ENCODE measurements around the gene RNF225. TPM values are rescaled to one million over a fixed set of nuclear protein-coding genes. Genes with fewer than 3 reads are reported as not detected.
A peak's percentile ranks its signal among the peaks of the same experiment; 100 is the strongest.

RNF225 gene
- total RNA-seq, 1 experiment from 2014 or later: 1.8 TPM

DNA sequence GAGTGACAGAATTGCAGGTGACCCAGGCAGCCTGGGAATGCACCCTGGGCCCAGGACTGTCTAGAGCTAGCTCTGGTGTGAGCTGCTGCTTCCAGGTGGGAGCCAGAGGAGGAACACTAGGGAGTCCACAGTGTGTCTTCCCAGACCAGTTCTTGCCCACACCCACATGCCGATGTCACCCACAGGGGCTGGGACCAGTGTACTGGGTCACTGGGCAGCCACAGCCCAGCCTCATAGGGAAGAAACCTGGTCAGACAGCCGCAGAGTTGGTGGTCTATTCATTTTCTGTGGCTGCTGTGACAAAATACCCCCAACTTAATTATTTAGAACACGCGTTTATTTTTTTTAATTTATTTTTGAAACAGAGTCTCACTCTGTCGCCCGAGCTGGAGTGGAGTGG is 3.1 kb downstream of the RNF225 start:
- ChIA-PET CTCF (no interaction called here), POLR2A (interaction anchor here (1.5 kb wide), 1 partner anchor 10 kb away, joined by 3 read pairs; the partner anchor contains the start of gene ZNF584)
- H3K4me3 Mint-ChIP-seq: no peak overlapping the region
- peaks cover 14% of the 10 kb centered on the region for H3K36me3 Mint-ChIP-seq
- TF ChIP-seq ZNF232 (CRISPR knock-in tag; IDR thresholded peaks at IDR 0.05) (no peak), GABPB1 (CRISPR knock-in tag; IDR thresholded peaks at IDR 0.05) (no peak), ZNF121 (CRISPR knock-in tag; IDR thresholded peaks at IDR 0.05) (no peak), ESRRA (CRISPR knock-in tag; IDR thresholded peaks at IDR 0.05; ENCODE audit: borderline replicate concordance) (no peak)
- no peak for ATAC-seq
- no peak for DNase-seq (ENCODE audit: low spot score)
- no peak overlapping the region for H3K27ac Mint-ChIP-seq
- peaks cover 16% of the 10 kb centered on the region for H3K4me1 Mint-ChIP-seq
- H3K9me3 Mint-ChIP-seq: no peaks in the 10 kb centered on the region
- peaks cover 36% of the 10 kb centered on the region for H3K27me3 Mint-ChIP-seq (ENCODE audit: low read depth)

DNA sequence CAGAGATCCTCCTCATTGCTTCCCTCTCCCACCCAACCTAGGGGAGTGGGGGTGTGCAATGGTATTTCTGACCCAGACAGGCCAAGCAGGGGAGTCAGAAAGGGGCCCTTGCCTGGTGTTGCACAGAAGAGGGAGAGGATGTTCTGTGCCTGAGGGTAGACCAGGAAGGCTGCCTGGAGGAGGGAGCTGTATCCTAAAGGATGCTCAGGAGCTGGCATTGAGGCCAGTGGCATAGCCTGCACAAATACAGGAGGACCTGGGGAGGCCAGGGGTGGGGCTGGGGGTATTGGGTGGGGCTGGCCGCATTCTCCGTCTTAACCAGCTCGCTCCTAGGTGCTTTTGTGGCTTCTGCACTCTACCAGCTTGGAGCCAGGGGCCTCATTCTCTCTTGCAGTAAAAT is 4.4 kb downstream of the RNF225 start:
- Mint-ChIP-seq H3K4me1 (peaks cover 15% of the 10 kb centered on the region), H3K36me3 (peaks cover 5% of the 10 kb centered on the region; the same call in 1 of the 2 replicates), H3K27ac (no peak overlapping the region), H3K9me3 (no peaks in the 10 kb centered on the region), H3K27me3 (ENCODE audit: low read depth) (peaks cover 36% of the 10 kb centered on the region), H3K4me3 (peak overlapping the region; percentile 83)
- TF ChIP-seq ZNF219 (CRISPR knock-in tag; IDR thresholded peaks at IDR 0.05; ENCODE audit: borderline replicate concordance) (no peak), GRHL2 (CRISPR knock-in tag; IDR thresholded peaks at IDR 0.05; ENCODE audit: insufficient replicate concordance, severe bottlenecking) (no peak), SOX15 (CRISPR knock-in tag; IDR thresholded peaks at IDR 0.05) (no peak), ZNF232 (CRISPR knock-in tag; IDR thresholded peaks at IDR 0.05) (no peak), CREB1 (CRISPR knock-in tag; IDR thresholded peaks at IDR 0.05) (no peak)
- TF ChIP-seq, protein P1, sequence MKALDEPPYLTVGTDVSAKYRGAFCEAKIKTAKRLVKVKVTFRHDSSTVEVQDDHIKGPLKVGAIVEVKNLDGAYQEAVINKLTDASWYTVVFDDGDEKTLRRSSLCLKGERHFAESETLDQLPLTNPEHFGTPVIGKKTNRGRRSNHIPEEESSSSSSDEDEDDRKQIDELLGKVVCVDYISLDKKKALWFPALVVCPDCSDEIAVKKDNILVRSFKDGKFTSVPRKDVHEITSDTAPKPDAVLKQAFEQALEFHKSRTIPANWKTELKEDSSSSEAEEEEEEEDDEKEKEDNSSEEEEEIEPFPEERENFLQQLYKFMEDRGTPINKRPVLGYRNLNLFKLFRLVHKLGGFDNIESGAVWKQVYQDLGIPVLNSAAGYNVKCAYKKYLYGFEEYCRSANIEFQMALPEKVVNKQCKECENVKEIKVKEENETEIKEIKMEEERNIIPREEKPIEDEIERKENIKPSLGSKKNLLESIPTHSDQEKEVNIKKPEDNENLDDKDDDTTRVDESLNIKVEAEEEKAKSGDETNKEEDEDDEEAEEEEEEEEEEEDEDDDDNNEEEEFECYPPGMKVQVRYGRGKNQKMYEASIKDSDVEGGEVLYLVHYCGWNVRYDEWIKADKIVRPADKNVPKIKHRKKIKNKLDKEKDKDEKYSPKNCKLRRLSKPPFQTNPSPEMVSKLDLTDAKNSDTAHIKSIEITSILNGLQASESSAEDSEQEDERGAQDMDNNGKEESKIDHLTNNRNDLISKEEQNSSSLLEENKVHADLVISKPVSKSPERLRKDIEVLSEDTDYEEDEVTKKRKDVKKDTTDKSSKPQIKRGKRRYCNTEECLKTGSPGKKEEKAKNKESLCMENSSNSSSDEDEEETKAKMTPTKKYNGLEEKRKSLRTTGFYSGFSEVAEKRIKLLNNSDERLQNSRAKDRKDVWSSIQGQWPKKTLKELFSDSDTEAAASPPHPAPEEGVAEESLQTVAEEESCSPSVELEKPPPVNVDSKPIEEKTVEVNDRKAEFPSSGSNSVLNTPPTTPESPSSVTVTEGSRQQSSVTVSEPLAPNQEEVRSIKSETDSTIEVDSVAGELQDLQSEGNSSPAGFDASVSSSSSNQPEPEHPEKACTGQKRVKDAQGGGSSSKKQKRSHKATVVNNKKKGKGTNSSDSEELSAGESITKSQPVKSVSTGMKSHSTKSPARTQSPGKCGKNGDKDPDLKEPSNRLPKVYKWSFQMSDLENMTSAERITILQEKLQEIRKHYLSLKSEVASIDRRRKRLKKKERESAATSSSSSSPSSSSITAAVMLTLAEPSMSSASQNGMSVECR (CRISPR knock-in tag; IDR thresholded peaks at IDR 0.05; ENCODE audit: borderline replicate concordance): no peak
- TF ChIP-seq, protein P2, sequence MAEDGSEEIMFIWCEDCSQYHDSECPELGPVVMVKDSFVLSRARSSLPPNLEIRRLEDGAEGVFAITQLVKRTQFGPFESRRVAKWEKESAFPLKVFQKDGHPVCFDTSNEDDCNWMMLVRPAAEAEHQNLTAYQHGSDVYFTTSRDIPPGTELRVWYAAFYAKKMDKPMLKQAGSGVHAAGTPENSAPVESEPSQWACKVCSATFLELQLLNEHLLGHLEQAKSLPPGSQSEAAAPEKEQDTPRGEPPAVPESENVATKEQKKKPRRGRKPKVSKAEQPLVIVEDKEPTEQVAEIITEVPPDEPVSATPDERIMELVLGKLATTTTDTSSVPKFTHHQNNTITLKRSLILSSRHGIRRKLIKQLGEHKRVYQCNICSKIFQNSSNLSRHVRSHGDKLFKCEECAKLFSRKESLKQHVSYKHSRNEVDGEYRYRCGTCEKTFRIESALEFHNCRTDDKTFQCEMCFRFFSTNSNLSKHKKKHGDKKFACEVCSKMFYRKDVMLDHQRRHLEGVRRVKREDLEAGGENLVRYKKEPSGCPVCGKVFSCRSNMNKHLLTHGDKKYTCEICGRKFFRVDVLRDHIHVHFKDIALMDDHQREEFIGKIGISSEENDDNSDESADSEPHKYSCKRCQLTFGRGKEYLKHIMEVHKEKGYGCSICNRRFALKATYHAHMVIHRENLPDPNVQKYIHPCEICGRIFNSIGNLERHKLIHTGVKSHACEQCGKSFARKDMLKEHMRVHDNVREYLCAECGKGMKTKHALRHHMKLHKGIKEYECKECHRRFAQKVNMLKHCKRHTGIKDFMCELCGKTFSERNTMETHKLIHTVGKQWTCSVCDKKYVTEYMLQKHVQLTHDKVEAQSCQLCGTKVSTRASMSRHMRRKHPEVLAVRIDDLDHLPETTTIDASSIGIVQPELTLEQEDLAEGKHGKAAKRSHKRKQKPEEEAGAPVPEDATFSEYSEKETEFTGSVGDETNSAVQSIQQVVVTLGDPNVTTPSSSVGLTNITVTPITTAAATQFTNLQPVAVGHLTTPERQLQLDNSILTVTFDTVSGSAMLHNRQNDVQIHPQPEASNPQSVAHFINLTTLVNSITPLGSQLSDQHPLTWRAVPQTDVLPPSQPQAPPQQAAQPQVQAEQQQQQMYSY (CRISPR knock-in tag; IDR thresholded peaks at IDR 0.05): no peak
- TF ChIP-seq, protein P3, sequence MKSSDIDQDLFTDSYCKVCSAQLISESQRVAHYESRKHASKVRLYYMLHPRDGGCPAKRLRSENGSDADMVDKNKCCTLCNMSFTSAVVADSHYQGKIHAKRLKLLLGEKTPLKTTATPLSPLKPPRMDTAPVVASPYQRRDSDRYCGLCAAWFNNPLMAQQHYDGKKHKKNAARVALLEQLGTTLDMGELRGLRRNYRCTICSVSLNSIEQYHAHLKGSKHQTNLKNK (CRISPR knock-in tag; IDR thresholded peaks at IDR 0.05): no peak
- TF ChIP-seq, protein P4, sequence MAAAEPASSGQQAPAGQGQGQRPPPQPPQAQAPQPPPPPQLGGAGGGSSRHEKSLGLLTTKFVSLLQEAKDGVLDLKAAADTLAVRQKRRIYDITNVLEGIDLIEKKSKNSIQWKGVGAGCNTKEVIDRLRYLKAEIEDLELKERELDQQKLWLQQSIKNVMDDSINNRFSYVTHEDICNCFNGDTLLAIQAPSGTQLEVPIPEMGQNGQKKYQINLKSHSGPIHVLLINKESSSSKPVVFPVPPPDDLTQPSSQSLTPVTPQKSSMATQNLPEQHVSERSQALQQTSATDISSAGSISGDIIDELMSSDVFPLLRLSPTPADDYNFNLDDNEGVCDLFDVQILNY (CRISPR knock-in tag; IDR thresholded peaks at IDR 0.05): no peak
- TF ChIP-seq, protein P5, sequence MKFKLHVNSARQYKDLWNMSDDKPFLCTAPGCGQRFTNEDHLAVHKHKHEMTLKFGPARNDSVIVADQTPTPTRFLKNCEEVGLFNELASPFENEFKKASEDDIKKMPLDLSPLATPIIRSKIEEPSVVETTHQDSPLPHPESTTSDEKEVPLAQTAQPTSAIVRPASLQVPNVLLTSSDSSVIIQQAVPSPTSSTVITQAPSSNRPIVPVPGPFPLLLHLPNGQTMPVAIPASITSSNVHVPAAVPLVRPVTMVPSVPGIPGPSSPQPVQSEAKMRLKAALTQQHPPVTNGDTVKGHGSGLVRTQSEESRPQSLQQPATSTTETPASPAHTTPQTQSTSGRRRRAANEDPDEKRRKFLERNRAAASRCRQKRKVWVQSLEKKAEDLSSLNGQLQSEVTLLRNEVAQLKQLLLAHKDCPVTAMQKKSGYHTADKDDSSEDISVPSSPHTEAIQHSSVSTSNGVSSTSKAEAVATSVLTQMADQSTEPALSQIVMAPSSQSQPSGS (CRISPR knock-in tag; IDR thresholded peaks at IDR 0.05; ENCODE audit: borderline replicate concordance, low read depth): no peak
- TF ChIP-seq, protein P6, sequence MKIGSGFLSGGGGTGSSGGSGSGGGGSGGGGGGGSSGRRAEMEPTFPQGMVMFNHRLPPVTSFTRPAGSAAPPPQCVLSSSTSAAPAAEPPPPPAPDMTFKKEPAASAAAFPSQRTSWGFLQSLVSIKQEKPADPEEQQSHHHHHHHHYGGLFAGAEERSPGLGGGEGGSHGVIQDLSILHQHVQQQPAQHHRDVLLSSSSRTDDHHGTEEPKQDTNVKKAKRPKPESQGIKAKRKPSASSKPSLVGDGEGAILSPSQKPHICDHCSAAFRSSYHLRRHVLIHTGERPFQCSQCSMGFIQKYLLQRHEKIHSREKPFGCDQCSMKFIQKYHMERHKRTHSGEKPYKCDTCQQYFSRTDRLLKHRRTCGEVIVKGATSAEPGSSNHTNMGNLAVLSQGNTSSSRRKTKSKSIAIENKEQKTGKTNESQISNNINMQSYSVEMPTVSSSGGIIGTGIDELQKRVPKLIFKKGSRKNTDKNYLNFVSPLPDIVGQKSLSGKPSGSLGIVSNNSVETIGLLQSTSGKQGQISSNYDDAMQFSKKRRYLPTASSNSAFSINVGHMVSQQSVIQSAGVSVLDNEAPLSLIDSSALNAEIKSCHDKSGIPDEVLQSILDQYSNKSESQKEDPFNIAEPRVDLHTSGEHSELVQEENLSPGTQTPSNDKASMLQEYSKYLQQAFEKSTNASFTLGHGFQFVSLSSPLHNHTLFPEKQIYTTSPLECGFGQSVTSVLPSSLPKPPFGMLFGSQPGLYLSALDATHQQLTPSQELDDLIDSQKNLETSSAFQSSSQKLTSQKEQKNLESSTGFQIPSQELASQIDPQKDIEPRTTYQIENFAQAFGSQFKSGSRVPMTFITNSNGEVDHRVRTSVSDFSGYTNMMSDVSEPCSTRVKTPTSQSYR (CRISPR knock-in tag; IDR thresholded peaks at IDR 0.05): no peak
- ChIA-PET POLR2A (no interaction called here), CTCF (interaction anchor here (1.0 kb wide), 1 partner anchor 119 kb away, joined by 3 read pairs; no protein-coding TSS in a partner anchor)
- ATAC-seq: no peak
- DNase-seq (ENCODE audit: low spot score): no peak
